IPS-NIHi7 (cell line): ENCODE data around the gene LMLN.
A peak's percentile ranks its signal among the peaks of the same experiment; 100 is the strongest.
"Not testable (repeated sequence)": the region's sequence is repeated elsewhere in the genome, so short reads cannot be mapped to it uniquely, and the experiment has no call there.

Experiments
- DNase-seq: peaks from one replicate; pipeline ENCODE4 v3.0.0; 2012; ENCODE audit warnings: mixed read lengths; ENCODE audit errors: extremely low spot score

LMLN gene

DNA sequence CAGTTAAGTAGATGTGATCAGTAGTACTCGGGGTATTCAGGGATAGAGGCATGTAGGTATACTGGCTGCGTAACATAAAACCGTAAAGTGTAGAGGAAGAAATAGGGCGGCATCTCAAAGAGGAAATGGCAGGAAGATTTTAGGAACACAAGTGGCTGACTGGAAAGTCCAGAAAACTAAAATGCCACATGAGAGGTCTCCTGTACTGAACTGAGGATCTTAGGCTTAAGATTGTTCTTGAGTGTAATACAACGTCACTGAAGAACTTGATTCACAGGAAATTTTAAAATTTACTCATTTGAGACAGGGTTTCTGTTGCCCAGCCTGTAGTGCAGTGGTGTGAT, 2.3 kb upstream of the LMLN start:
- DNase-seq: no peak

DNA sequence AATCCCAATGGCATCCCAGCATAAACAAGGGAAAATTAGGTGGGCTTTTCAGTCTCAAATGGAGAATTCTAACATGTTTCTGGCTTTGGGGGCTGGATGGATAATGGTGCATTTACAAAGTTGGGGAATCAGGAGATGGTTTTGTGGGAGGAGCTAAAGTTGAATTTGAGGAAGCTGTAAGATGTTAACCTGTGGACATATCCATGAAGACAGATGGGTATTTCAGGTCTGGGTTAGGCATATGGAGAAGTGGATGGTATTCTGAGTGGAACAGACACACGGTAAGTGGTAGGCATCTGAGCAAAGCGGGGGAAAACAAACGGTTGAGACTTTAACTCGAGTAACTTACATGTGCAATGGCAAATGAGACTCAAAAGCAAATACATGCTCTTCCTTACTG, 1.7 kb upstream of the LMLN start:
- no peak for DNase-seq

DNA sequence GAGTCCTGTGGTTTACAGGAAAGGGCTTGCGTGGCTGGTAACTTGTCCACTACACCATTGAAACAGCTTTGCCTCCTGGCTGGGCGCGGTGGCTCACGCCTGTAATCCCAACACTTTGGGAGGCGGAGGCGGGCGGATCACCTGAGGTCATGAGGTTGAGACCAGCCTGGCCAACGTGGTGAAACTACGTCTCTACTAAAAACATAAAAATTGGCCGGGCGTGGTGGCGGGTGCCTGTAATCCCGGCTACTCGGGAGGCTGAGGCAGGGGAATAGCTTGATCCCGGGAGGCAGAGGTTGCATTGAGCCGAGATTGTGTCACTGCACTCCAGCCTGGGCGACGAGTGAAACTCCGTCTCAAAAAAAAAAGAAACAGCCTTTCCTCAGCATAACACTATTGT, 1.2 kb upstream of the LMLN start:
- DNase-seq: not testable (repeated sequence)

DNA sequence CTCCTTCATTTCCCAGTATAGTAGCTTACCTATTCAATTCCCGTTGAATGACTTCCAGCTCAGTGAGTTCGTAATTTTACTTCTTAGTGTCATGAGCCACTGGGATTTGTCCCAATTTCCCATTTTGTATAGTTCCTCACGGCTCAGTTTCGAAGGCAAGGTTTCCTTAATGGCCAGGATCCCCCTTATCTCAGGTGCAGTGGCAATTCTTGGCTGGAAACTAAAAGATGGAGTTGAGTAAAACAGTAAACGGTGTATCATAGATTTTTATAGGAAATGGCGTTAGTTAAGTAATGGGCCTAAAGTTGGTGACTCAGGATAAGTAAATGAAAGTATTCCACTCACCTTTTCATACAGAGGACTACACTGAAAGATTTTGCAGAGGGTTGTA, 522 bp upstream of the LMLN start:
- DNase-seq: no peak

DNA sequence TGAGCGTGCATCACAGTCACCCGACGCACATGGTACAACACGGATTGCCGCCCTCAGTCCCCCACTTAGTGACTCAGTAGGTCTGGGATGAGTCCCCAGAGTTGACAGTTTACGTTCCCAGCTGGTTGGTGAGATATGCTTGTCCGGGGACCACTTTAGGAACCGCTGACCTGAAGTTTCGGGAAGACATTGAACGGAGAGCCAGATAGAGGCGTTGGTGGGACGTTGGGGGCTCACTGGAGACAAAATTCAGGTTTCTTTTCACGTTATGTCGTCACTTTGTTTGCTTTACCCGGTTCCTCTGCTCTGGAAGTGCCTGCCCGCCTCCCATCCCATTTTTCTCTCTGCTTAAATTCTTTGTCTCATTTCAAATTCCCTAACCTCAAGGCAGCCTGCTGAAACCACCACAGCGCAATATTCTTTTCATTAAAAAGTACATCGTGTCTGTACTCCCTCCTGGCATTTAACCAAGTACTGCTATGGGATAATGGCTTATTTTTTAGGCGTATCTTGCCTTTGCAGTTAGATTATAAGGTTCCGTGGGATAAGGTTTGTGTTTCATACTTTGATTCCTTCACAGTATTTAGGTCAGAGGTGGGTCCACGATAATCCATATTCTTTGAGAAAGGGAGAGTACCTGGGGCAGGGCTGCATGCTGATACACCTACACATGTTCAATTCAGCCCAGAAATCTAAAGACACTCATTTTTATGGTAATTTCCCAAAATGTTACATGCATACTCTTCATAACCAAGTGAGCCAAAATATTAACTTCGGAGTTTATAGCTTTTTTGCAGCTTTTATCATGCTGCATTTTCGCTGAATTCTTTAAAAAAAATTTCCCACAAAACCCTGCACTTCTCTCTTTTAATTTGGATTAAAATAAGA, 921 bp downstream of the LMLN start:
- peak; percentile 10 for DNase-seq

DNA sequence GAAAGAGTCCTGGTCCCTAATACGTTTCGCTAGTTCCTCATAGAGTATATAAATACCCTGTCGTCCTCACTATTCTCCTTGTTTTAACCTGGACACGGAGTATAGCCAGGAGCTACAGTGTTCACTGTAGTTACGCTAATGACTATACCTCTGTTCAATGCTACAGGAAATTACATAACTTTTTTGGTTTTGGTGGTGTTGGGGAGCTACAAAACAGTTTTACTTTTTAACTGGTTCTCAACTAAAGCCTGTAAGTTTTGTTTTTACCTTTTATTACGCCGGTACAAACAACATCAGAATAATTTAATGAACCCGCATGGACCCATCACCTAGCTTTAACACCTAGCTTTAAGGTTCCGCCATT, 1.5 kb downstream of the LMLN start:
- no peak for DNase-seq

DNA sequence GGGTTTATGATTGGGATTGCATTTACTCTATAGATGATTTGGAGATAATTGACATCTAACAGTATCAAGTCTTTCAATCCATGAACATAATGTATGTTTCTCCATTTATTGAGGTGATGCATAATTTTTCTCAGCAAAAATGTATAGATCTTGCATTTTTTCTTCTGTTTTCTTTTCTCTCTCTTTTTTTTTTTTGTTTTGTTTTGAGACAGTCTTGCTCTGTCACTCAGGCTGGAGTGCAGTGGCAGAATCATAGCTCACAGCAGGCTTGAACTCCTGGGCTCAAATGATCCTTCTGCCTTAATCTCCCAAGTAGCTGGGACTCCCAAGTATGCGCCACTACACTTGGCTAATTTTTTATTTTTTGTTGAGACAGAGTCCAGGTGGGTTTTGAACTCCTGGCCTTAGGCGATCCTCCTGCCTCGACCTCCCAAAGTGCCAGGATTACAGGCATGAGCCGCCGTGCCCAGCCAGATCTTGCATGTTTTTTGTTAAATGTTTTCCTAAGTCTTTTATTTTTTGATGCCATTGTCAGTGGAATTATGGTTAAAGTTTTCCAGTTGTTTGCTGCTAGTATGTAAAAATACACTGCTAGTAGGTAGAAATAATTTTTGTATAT, 3.1 kb downstream of the LMLN start:
- DNase-seq: no peak

DNA sequence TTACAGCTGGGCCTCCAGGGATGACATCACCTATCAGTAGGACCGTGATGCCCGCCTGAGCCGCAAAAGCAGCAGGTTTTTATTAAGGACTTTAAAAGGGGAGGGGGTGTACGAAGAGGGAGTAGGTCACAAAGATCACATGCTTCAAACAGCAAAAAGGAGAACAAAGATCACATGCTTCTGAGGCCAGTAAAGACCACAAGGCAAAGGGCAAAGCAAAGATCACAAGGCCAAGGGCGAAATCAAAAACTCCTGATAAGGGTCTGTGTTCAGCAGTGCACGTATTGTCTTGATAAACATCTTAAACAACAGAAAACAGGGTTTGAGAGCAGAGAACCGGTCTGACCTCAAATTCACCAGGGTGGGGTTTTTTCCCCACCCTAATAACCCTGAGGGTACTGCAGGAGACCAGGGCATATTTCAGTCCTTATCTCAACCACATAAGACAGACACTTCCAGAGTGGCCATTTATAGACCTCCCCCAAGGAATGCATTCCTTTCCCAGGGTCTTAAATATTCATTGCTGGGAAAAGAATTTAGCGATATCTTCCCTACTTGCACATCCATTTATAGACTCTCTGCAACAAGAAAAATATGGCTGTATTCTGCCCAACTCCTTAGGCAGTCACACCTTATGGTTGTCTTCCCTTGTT, 7.4 kb downstream of the LMLN start:
- not testable (repeated sequence) for DNase-seq

DNA sequence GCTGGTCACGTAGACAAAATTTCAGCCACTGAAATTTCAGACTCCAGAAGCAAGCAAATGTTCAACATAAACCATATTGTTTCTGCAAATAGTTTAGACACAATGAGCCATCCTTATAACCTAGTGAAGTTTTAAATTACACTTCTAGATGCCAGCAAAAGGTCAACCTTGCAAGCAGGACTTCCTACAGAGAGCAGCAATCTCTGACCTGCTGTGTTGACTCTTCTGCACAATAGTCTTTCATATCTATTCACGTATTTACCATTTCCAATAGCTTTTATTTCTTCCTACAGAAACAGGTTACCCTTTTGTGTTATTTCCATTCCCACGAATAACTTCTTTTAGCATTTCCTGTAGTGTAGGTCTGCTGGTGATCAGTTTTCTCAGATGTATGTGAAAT, 10.6 kb downstream of the LMLN start:
- no peak for DNase-seq

DNA sequence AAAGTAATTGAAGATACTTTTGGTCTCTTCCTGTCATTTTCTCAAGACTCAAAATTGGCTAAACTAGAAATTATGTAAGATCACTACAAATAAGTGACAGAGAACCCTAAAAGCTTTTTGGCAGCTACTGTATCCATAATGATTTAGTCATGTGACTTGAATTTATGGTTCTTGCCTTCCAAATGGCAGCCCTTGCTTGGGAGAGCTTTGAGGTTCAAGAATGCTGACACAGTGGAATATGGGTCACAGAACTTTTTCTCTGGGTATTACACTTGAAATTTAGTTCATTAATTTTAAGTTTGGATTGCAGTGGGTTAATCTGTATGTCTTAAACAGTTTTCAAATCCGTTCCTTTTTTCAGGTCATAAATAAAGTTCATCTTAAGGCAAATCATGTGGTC, 14.0 kb downstream of the LMLN start:
- no peak for DNase-seq

DNA sequence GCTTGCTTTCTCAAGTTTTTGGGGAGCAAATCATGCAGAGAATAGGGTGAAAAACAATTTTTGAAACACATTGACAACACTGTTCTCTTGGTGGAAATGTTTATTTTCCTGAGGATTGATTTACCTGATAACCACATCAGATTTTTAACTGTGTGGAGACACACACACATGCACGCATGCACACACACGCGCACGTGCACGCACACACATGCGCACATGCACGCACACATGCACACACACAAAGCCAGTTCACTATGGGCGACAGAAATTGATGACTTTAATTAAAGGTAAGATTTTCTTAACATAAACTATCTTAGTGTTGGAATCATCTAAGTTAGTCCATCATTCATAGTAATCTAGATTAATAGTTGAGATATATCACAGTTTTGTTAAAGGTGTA, 15.3 kb downstream of the LMLN start:
- no peak for DNase-seq

DNA sequence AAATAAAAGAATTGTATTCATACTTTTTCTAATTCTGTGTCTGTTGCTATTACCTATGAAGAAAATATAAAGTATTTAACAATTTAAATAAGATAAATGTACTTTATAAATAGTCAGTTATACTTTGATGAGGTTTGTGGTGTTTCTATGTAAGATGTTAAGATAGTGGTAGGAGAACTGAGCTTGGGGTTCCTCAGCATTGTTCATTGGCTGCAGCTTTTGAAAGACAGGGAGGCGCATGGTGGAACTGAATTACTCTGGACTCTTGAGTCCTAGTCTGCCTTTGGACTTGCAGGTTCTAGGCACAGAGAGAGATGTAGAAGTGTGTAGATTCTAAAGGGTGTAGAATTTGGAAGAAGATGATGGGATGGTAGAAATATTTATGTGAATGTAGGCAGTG, 23.1 kb downstream of the LMLN start:
- no peak for DNase-seq

DNA sequence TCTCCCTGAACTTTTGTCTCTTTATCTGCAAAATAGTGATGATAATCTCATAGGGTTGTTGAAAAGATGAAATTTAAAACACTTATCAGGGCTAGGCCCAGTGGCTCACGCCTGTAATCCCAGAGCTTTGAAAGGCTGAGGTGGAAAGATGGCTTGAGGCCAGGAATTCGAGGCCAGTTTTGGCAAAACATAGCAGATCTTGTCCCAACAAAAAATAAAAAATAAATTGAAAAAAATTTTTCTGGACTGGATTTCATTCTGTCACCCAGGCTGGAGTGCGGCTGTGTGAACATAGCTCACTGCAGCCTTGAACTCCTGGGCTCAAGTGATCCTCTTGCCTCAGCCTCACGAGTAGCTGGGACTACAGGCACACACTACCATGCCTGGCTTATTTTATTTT, 29.6 kb downstream of the LMLN start:
- DNase-seq: no peak

DNA sequence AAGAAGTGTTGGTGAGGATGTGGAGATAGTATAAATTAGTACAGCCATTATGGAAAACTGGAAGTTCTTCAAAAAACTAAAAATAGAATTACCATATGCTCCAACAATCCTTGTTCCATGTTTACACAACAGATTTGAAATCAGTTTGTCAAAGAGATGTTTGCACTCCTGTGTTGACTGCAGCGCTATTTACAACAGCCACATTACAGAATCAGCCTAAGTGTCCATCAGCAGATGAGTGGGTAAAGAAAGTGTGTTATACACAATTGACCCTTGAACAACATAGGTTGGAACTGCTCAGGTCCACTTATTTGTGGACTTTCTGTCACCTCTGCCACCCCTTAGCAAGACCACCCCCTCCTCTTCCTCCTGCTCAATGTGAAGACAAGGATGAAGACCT, 34.7 kb downstream of the LMLN start:
- DNase-seq: no peak

DNA sequence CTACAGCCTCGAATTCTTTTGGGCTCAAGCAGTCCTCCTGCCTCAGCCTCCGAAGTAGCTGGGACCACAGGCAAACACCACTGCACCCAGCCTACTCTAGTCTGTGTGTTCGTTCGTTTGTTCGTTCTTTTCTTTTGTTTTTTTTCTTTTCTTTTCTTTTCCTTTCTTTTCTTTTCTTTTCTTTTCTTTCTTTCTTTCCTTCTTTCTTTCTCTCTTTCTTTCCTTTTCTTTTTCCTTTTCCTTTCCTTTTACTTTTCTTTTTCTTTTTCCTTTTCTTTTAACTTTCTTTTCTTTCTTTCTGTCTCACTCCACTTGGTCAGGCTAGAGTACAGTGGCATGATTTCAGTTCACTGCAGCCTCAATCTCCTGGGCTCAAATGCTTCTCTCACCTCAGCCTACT, 36.8 kb downstream of the LMLN start:
- DNase-seq: no peak

DNA sequence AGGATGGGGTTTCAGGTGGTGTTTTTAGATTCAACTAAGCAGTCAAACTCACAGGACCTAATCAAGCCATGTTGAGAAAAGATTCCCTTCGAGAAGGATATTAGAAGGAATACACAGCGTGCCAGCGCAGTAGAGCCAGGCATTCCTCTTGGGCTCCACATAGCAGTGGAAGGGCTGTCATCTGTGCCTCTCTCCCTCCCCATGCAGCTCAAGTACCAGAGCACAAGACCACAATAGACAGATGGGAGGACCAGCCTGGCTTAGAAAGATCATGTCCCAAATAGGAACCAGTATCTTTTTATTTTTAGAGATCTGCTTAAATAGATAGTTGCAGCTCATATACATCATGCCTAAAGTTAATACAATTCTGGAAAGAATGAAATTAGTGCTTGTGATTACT, 37.9 kb downstream of the LMLN start:
- DNase-seq: no peak

DNA sequence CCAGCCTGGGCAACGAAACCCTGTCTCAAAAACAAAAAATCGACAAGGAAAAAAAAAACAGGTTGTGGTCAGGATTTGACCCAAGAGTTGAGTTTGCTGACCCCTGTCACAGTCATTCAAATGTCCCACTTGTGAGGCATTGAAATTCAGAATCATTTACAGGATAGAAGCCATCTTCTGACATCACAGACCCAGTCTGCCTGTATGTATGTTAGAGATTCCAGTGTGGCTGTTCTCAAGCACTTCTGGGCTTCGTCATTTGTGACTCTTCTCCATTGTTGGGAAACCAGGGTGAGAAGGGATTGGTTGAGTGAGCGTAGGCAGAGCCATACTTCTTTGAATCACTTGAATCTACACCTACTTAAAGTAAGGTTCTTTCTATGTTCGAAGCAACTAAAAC, 57.1 kb downstream of the LMLN start:
- DNase-seq: no peak

DNA sequence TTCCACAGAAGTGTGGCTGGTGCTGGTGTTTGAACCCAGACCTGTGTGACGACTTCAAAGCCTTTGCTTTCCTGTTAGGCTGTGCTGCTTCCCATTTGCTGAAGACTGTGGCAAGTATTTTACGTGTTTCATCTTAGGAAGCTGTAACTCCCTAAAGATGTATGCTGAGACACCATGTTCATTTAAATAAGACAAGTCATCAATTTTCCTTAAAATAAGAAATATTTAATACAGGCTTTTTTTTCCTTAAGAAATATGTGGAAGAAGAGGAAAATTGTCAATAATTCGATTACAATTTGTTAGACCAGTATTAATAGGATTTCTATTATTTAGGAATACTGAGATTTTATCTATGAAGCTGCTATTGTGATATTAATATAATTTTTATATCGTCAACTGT, 58.4 kb downstream of the LMLN start:
- no peak for DNase-seq

DNA sequence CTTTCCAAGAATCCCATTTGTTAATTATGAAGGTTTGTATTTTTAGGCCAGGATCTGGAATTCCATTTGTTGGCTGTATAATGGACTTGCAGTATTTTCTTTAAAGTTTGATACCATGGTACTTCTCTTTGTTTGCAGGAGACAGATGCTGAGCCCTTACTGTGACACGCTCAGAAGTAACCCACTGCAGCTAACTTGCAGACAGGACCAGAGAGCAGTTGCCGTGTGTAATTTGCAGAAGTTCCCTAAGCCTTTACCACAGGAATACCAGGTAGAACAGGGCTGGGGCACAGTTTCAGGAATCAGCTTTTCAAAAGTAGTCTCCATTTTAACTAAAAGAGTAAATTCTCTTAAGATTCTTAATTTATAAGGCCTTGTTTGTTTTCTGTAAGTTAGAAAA, 59.1 kb downstream of the LMLN start:
- no peak for DNase-seq

DNA sequence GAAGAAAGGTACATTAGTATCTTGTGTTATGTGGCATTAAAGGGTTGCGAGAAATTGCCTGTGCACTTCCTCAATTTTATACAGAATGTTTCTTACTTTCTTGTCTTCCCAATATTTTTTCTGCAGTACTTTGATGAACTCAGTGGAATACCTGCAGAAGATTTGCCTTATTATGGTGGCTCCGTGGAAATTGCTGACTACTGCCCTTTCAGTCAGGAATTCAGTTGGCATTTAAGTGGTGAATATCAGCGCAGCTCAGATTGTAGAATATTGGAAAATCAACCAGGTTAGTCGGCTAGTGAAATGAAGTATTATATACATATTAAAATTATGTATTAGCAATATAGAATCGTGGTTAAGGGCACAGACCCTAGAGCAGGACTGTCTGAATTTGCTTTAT, 61.3 kb downstream of the LMLN start:
- DNase-seq: no peak

DNA sequence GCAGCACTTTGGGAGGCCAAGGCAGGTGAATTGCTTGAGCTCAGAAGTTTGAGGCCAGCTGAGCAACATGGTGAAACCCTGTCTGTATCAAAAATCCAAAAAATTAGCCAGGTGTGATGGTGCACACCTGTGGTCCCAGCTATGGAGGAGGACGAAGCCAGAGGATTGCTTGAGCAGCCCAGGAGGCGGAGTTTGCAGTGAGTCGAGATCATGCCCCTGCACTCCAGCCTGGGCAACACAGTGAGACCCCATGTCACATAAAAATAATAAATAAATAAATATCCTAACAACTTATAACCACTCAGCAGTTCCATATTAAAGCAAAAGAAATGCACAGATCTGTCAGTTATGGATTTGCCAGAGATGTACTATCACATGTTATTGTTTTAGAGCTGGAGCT, 62.6 kb downstream of the LMLN start:
- no peak for DNase-seq

DNA sequence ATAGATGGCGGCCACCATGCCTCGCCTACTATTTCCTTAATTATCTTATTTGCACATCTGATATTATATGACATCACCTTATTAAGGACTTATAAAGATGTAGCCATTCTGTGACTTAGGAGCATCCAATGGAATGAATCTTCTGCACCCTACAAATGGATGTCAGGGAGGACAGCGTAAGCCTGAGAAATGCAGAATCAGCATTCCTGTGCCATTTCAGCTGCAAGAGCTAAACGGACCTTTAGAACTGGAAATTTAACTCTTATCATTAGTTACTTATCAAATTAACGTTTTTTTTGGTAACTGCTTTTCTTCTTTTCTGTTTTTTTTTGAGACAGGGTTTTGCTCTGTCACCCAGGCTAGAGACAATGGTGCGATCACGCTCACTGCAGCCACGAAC, 65.6 kb downstream of the LMLN start:
- no peak for DNase-seq

DNA sequence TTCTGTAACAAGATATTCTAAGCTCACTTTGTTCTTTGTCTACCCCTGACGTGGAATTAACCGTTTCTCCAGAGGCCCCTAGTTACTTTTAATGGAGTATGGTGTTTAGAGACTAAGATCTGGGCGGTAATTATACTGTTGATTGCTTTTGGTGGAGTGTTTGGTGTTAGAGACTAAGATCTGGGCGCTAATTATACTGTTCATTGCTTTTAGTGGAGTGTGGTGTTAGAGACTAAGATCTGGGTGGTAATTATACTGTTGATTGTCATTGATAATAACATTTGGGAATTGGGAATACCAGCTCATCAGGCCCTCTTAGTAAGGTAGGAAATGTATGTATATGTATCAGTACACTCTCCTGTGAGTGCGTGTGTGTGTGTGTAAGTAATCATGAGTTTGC, 66.6 kb downstream of the LMLN start:
- DNase-seq: no peak
